CD14-positive monocyte (primary cell): Measurements from ENCODE around the gene RSKR. TPM values are rescaled to one million over a fixed set of nuclear protein-coding genes. Genes with fewer than 3 reads are reported as not detected.

Source experiments
- DNase-seq, 3 donors: peaks; one replicate each; pipeline ENCODE4 v3.0.0-alpha.2; 2011 to 2022
- H2AFZ ChIP-seq: 2 replicates; pipeline ENCODE4 v1.6.0; 2012; ENCODE audit warnings: mild to moderate bottlenecking, low read depth, low read length, inconsistent platforms; ENCODE audit not compliant: insufficient read depth, poor library complexity, severe bottlenecking
- H3K27ac ChIP-seq, 2 donors: 1 replicate in 1 of 2; 2 replicates in 1 of 2; pipeline ENCODE4 v1.5.1; 2012 to 2013; ENCODE audit warnings: low read length in 2 of 2, control low read depth in 1 of 2, inconsistent platforms in 1 of 2, low read depth in 1 of 2, mild to moderate bottlenecking in 1 of 2
- H3K27me3 ChIP-seq, 2 donors: one replicate each; pipeline versions ENCODE4 v1.6.0 to v1.6.1; 2011 to 2013; ENCODE audit warnings: low read length in 2 of 2; ENCODE audit not compliant: control insufficient read depth in 2 of 2, insufficient read depth in 2 of 2
- H3K36me3 ChIP-seq, 2 donors: replicated peaks in 1 of 2; 1 replicate in 1 of 2; 2 replicates in 1 of 2; pipeline versions ENCODE4 v1.5.1 to v1.6.1; 2012 to 2013; ENCODE audit warnings: low read length in 2 of 2, control low read depth in 1 of 2, inconsistent platforms in 1 of 2, mild to moderate bottlenecking in 1 of 2; ENCODE audit not compliant: insufficient read depth in 2 of 2, control insufficient read depth in 1 of 2
- H3K4me1 ChIP-seq, 2 donors: 1 replicate in 1 of 2; 2 replicates in 1 of 2; pipeline versions ENCODE4 v1.5.1 to v1.6.1; 2012 to 2013; ENCODE audit warnings: low read length in 2 of 2, control low read depth in 1 of 2, inconsistent platforms in 1 of 2, mild to moderate bottlenecking in 1 of 2, moderate library complexity in 1 of 2; ENCODE audit not compliant: insufficient read depth in 2 of 2, control insufficient read depth in 1 of 2
- H3K4me2 ChIP-seq: replicated peaks from 2 replicates; pipeline ENCODE3; 2012; ENCODE audit warnings: low read length, moderate library complexity, mild to moderate bottlenecking; ENCODE audit not compliant: poor library complexity, severe bottlenecking; ENCODE audit errors: extremely low read depth
- H3K4me3 ChIP-seq, 3 experiments: fragments of 200-600 bp in 1 of 3; sonication (generic) in 1 of 3; replicated peaks in 1 of 3; 1 replicate in 2 of 3; 2 replicates in 1 of 3; pipeline ENCODE4 v1.5.1; 2011 to 2013; ENCODE audit warnings: low read length in 3 of 3, mild to moderate bottlenecking in 3 of 3, control low read depth in 2 of 3, low read depth in 2 of 3, inconsistent platforms in 1 of 3, moderate library complexity in 1 of 3
- H3K79me2 ChIP-seq: 2 replicates; pipeline ENCODE4 v1.6.0; 2012; ENCODE audit warnings: mild to moderate bottlenecking, control low read depth, inconsistent platforms, low read length, moderate library complexity; ENCODE audit not compliant: insufficient read depth
- H3K9ac ChIP-seq: 2 replicates; pipeline ENCODE4 v1.6.0; 2017; ENCODE audit warnings: low read length, mild to moderate bottlenecking; ENCODE audit not compliant: insufficient read depth, poor library complexity, severe bottlenecking
- H3K9me3 ChIP-seq, 2 donors: replicated peaks in 1 of 2; 1 replicate in 1 of 2; 2 replicates in 1 of 2; pipeline versions ENCODE4 v1.5.1 to v1.6.1; 2012 to 2013; ENCODE audit warnings: low read length in 2 of 2, control low read depth in 1 of 2; ENCODE audit not compliant: control insufficient read depth in 1 of 2, insufficient read depth in 1 of 2
- H4K20me1 ChIP-seq: 2 replicates; pipeline ENCODE4 v1.6.0; 2012; ENCODE audit warnings: mild to moderate bottlenecking, low read length, control low read depth, moderate library complexity; ENCODE audit not compliant: insufficient read depth
- H3K27ac Mint-ChIP-seq, 7 donors: one replicate each; pipeline ENCODE4 v1.8.0; 2020; ENCODE audit warnings: mild to moderate bottlenecking in 7 of 7, mixed read lengths in 7 of 7, moderate library complexity in 6 of 7, inconsistent platforms in 2 of 7
- H3K27me3 Mint-ChIP-seq, 3 donors: one replicate each; pipeline ENCODE4 v1.8.0; 2021 to 2022; ENCODE audit warnings: low read depth in 3 of 3, mild to moderate bottlenecking in 3 of 3, mixed read lengths in 3 of 3, moderate library complexity in 3 of 3, inconsistent platforms in 1 of 3
- H3K36me3 Mint-ChIP-seq, 2 donors: one replicate each; pipeline ENCODE4 v1.8.0; 2020; ENCODE audit warnings: mixed read lengths in 2 of 2, inconsistent platforms in 1 of 2, mild to moderate bottlenecking in 1 of 2
- H3K4me1 Mint-ChIP-seq: one replicate; pipeline ENCODE4 v1.8.0; 2020; ENCODE audit warnings: mild to moderate bottlenecking, mixed read lengths
- H3K4me3 Mint-ChIP-seq, 2 donors: one replicate each; pipeline ENCODE4 v1.8.0; 2020; ENCODE audit warnings: mild to moderate bottlenecking in 2 of 2, mixed read lengths in 2 of 2, moderate library complexity in 1 of 2
- H3K9me3 Mint-ChIP-seq, 7 donors: one replicate each; pipeline ENCODE4 v1.8.0; 2020 to 2022; ENCODE audit warnings: mixed read lengths in 7 of 7, mild to moderate bottlenecking in 6 of 7, moderate library complexity in 6 of 7, inconsistent platforms in 2 of 7
- CTCF ChIP-seq: fragments of 200-600 bp; IDR thresholded peaks from one replicate; pipeline ENCODE4 v1.8.0; 2022; ENCODE audit warnings: antibody characterized with exemption, mild to moderate bottlenecking
- WGBS: methylation state at CpG from one replicate; pipeline ENCODE4 v1.1.5; 2013; ENCODE audit warnings: missing lambda C conversion rate; ENCODE audit not compliant: insufficient coverage; 5-methylcytosine and 5-hydroxymethylcytosine counted together
- intact Hi-C, 2 donors: fragments of 100-400 bp; cut with micrococcal nuclease; formaldehyde crosslinking; loops; one replicate each; pipeline versions ENCODE4 v1.15.0 to v1.15.1; 2023
- polyA plus RNA-seq, 3 donors: library from polyadenylated mRNA; depleted of rRNA in 1 of 3; unstranded in 2 of 3; stranded (reverse) in 1 of 3; fragments of 300-500 nt in 2 of 3; fragments of >200 nt in 1 of 3; fragmentation: Illumina TruSeq in 2 of 3; gene quantifications; 1 replicate in 2 of 3; 2 replicates in 1 of 3; pipeline ENCODE4 v1.2.3, GENCODE V29; 2012 to 2021

RSKR gene
- polyA plus RNA-seq, 3 donors = 33.2 TPM; not detected in 2

- Histone ChIP-seq H3K9me3 (no peaks in the 10 kb centered on the region), H3K27me3 (no peaks in the 10 kb centered on the region), H3K4me1 (peaks cover 34 to 49% of the 10 kb centered on the region in 2 donors), H4K20me1 (peaks cover 17% of the 10 kb centered on the region), H3K36me3 (no peaks in the 10 kb centered on the region), H2AFZ (peak within 1 kb of the TSS; percentile 95), H3K9ac (peak within 1 kb of the TSS; percentile 80), H3K79me2 (peaks cover 39% of the 10 kb centered on the region), H3K27ac (peak within 1 kb of the TSS; percentile 35 to 71), H3K4me3 (peak within 1 kb of the TSS; percentile 69 to 92 (median 89)), H3K4me2 (peak within 1 kb of the TSS; percentile 88)
- Mint-ChIP-seq H3K4me3 (peak within 1 kb of the TSS; percentile 93 to 96), H3K9me3 (no peaks in the 10 kb centered on the region), H3K36me3 (peaks cover 4 to 11% of the 10 kb centered on the region in 2 donors), H3K4me1 (peaks cover 50% of the 10 kb centered on the region), H3K27ac (peak within 1 kb of the TSS; percentile 82 to 91 (median 86)), H3K27me3 (peaks cover 2 to 4% (median 3%) of the 10 kb centered on the region in 3 donors)
- intact Hi-C loops = loop anchor here in 1 of 2 donors (1.0 to 10.0 kb wide), 2 partner anchors 28 to 237 kb away; partner anchors contain the start of genes IFT20, SPAG5 and TNFAIP1
- no peak for TF ChIP-seq CTCF
- WGBS = 0% methylated on average over 42 of the region's 49 CpGs
- DNase-seq = peak; percentile 90
Observed at GRCh38 chr17:28571361-28572122, 42.4 kb downstream of the RSKR start, which contains the start of gene PIGS. Gene PIGS (minus strand): TSS chr17:28571524. CDS start chr17:28571496, 28 bp downstream.

- peak overlapping the region; percentile 73 to 91 (median 85) for H3K27ac Mint-ChIP-seq
- H3K27me3 Mint-ChIP-seq = peaks cover 0 to 2% (median under 1%) of the 10 kb centered on the region in 3 donors
- Histone ChIP-seq H4K20me1 (peaks cover 19% of the 10 kb centered on the region), H3K4me2 (peak overlapping the region; percentile 88), H3K36me3 (no peaks in the 10 kb centered on the region), H3K9me3 (no peaks in the 10 kb centered on the region), H3K4me1 (peaks cover 34 to 49% of the 10 kb centered on the region in 2 donors), H3K4me3 (peak overlapping the region; percentile 69 to 92 (median 89)), H3K27me3 (no peaks in the 10 kb centered on the region), H2AFZ (peak overlapping the region; percentile 95), H3K9ac (peak overlapping the region; percentile 80), H3K79me2 (peaks cover 46% of the 10 kb centered on the region), H3K27ac (peak overlapping the region; percentile 35 to 71)
- H3K4me3 Mint-ChIP-seq = peak overlapping the region; percentile 93 to 96
- no peak for TF ChIP-seq CTCF
- peaks cover 4 to 11% of the 10 kb centered on the region in 2 donors for H3K36me3 Mint-ChIP-seq
- no peaks in the 10 kb centered on the region for H3K9me3 Mint-ChIP-seq
- no peak for DNase-seq
- WGBS = under 1% methylated on average over 37 of the region's 39 CpGs
- H3K4me1 Mint-ChIP-seq = peaks cover 45% of the 10 kb centered on the region
- intact Hi-C loops = loop anchor here in 1 of 2 donors (1.0 to 10.0 kb wide), 2 partner anchors 28 to 236 kb away; partner anchors contain the start of genes IFT20, SPAG5 and TNFAIP1
Observed at GRCh38 chr17:28570716-28571360, 43.1 kb downstream of the RSKR start.
